Measurements from ENCODE around the gene DCUN1D2. TPM values are rescaled to one million over a fixed set of nuclear protein-coding genes. Genes with fewer than 3 reads are reported as not detected.

The DCUN1D2 gene
- polyA plus RNA-seq, 2 donors = 6.9 to 8.9 TPM

DNA sequence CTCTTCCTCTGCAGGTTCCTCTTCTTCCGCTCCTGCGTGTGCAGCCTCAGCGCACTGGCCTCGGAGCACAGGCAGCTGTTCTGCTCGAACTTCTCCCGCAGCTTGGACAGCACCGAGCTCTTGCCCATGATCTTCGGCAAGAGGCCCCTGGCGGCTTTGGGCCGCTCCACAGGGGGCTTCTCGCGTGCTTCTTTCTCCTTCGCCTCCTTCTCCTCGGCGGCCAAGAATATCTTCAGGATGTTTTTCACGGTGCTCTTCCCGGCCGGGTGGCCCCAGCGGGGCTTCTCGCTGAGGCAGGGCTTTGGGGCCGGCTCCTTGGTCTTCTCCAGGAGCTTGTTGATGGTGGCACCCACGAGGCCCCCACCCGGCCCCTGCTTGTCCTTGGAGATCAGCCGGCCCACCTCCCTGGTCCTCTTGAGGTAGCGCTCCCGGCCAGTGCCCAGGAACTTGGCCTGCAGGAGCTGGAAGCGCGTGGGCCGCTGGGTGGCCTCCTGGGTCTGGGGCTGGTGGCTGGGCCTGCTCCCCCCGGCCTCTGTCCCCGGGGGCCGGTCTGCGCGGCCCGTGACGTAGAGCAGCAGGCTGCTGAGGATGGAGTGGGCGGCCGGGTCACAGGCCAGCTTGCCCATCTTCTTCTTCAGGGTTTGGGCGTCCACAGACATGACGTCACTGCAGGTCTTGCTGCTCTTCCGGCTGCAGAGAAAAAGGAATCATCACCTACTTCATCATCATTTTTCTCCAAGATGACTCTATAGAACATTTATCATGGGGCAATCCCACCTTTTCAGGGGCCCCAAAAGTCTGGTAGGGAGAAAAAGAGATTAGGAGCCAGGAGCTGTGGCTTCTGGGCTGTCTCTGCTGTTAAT, 82.7 kb downstream of the DCUN1D2 start:
- H3K36me3 ChIP-seq (ENCODE audit: control insufficient read depth in 2 of 2, insufficient read depth in 2 of 2, low read length in 1 of 2) = no peaks in the 10 kb centered on the region
- no peak overlapping the region for H3K27ac ChIP-seq (ENCODE audit: low read depth in 2 of 2, low read length in 1 of 2)
- H3K27me3 ChIP-seq (ENCODE audit: control insufficient read depth in 1 of 2, insufficient read depth in 2 of 2, low read length in 2 of 2) = no peaks in the 10 kb centered on the region
- H3K9me3 ChIP-seq (ENCODE audit: control insufficient read depth in 2 of 2, insufficient read depth in 1 of 2, low read depth in 1 of 2, low read length in 1 of 2) = no peaks in the 10 kb centered on the region
- 83 to 85% methylated on average over 39 to 41 of the region's 41 CpGs for WGBS, 2 donors
- peaks cover 0 to 3% of the 10 kb centered on the region in 2 donors for H3K4me1 ChIP-seq (ENCODE audit: control insufficient read depth in 2 of 2, insufficient read depth in 2 of 2, low read length in 1 of 2)
- no peak overlapping the region for H3K4me3 ChIP-seq (ENCODE audit: low read depth in 1 of 2, low read length in 2 of 2)

- WGBS, 2 donors = 77 to 84% methylated on average over 21 of the region's 21 CpGs
- Histone ChIP-seq H3K27me3 (ENCODE audit: control insufficient read depth in 1 of 2, insufficient read depth in 2 of 2, low read length in 2 of 2) (no peaks in the 10 kb centered on the region), H3K27ac (ENCODE audit: low read depth in 2 of 2, low read length in 1 of 2) (no peak overlapping the region), H3K4me1 (ENCODE audit: control insufficient read depth in 2 of 2, insufficient read depth in 2 of 2, low read length in 1 of 2) (peaks cover 0 to 3% of the 10 kb centered on the region in 2 donors), H3K9me3 (ENCODE audit: control insufficient read depth in 2 of 2, insufficient read depth in 1 of 2, low read depth in 1 of 2, low read length in 1 of 2) (no peaks in the 10 kb centered on the region), H3K36me3 (ENCODE audit: control insufficient read depth in 2 of 2, insufficient read depth in 2 of 2, low read length in 1 of 2) (no peaks in the 10 kb centered on the region), H3K4me3 (ENCODE audit: low read depth in 1 of 2, low read length in 2 of 2) (no peak overlapping the region)
These were observed 83.4 kb downstream of the DCUN1D2 start for GRCh38 chr13:113407103-113407530.

DNA sequence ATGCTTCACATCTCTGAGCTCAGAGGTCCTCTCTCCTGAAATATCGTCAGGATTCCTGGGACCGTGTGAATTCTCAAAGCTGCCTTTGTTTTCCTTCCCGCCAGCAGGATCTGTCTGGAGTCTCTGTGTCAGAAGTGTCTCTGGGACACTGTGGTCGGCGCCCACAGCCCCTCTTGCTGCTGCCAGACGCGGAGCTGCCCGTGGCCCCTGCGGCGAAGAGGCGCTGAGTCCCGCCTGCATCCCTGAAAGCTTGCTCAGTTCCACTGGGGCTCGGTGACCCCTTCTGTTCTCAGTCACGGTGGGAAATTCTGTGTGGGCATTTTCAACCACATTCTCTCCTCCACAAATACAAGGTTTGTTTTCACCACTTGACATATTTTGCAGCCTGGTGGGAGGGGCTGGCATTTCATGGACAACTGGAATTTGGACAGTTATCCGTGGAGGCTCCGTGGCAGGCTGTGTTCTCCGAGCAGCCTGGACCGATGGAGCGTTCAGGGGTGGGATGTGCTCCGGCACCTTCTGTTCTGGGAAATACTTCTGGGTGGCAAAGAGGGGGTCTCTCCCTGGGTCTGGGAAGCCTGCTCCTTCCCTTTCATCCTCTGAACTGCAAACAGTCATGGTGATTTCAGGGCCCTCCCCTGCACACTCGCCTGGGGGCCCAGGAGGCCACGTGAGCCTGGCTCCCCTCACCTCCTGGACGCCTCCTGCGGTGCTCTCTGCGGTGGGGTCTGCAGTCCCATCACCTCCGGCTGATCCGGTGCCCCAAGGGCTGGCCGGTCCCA, 84.0 kb downstream of the DCUN1D2 start:
- Histone ChIP-seq H3K27me3 (ENCODE audit: control insufficient read depth in 1 of 2, insufficient read depth in 2 of 2, low read length in 2 of 2) (no peaks in the 10 kb centered on the region), H3K9me3 (ENCODE audit: control insufficient read depth in 2 of 2, insufficient read depth in 1 of 2, low read depth in 1 of 2, low read length in 1 of 2) (no peaks in the 10 kb centered on the region), H3K4me3 (ENCODE audit: low read depth in 1 of 2, low read length in 2 of 2) (no peak overlapping the region), H3K36me3 (ENCODE audit: control insufficient read depth in 2 of 2, insufficient read depth in 2 of 2, low read length in 1 of 2) (no peaks in the 10 kb centered on the region), H3K27ac (ENCODE audit: low read depth in 2 of 2, low read length in 1 of 2) (no peak overlapping the region), H3K4me1 (ENCODE audit: control insufficient read depth in 2 of 2, insufficient read depth in 2 of 2, low read length in 1 of 2) (peaks cover 0 to 3% of the 10 kb centered on the region in 2 donors)
- 80 to 84% methylated on average over 28 of the region's 28 CpGs for WGBS, 2 donors

Other genes starting within 250 kb of the DCUN1D2 start
- gene LAMP1, start 193.5 kb downstream of the DCUN1D2 start, polyA plus RNA-seq = 10 to 100 TPM; 45.5 to 71.5 TPM
- 10 to 100 TPM; 13.9 to 15.8 TPM for gene GRTP1, start 126.6 kb downstream of the DCUN1D2 start, polyA plus RNA-seq
- under 1 TPM; 0.51 to 0.89 TPM for gene ADPRHL1, start 37.2 kb downstream of the DCUN1D2 start, polyA plus RNA-seq
- gene TFDP1, start 94.0 kb upstream of the DCUN1D2 start, polyA plus RNA-seq = 10 to 100 TPM; 24.2 to 50.3 TPM
- gene ATP4B, start 167.5 kb upstream of the DCUN1D2 start, polyA plus RNA-seq = under 1 TPM; 0.04 to 0.06 TPM
- not detected for gene GRK1, start 176.5 kb upstream of the DCUN1D2 start, polyA plus RNA-seq

Measured in esophagus (tissue), 2 donors.